Natural killer cell (primary cell): Measurements from ENCODE around the gene PLCG2. TPM values are rescaled to one million over a fixed set of nuclear protein-coding genes. Genes with fewer than 3 reads are reported as not detected.

Experiments
- ATAC-seq, 3 donors: fragments of 150-1000 bp in 2 of 3; fragments of 200-7000 bp in 1 of 3; cut with Tn5 transposase; 1 replicate in 1 of 3; 2 replicates in 2 of 3; pipeline ENCODE4 v1.10.0; 2021; ENCODE audit warnings: mild to moderate bottlenecking in 2 of 3, moderate library complexity in 2 of 3
- DNase-seq, 2 donors: peaks; one replicate each; pipeline versions ENCODE4 v3.0.0 to v3.0.0-alpha.2; 2013 to 2021; ENCODE audit warnings: mixed read lengths in 1 of 2
- H3K27ac ChIP-seq: one replicate; pipeline ENCODE4 v1.5.1; 2013; ENCODE audit warnings: mild to moderate bottlenecking, low read length
- H3K27me3 ChIP-seq: one replicate; pipeline ENCODE4 v1.6.1; 2013; ENCODE audit warnings: low read length; ENCODE audit not compliant: control insufficient read depth, insufficient read depth
- H3K36me3 ChIP-seq: one replicate; pipeline ENCODE4 v1.6.1; 2013; ENCODE audit warnings: low read length; ENCODE audit not compliant: control insufficient read depth, insufficient read depth
- H3K4me1 ChIP-seq: one replicate; pipeline ENCODE4 v1.6.1; 2013; ENCODE audit warnings: low read length; ENCODE audit not compliant: control insufficient read depth, insufficient read depth
- H3K4me3 ChIP-seq: one replicate; pipeline ENCODE4 v1.5.1; 2013; ENCODE audit warnings: low read length
- H3K9me3 ChIP-seq: one replicate; pipeline ENCODE4 v1.6.1; 2013; ENCODE audit warnings: low read length; ENCODE audit not compliant: control insufficient read depth, insufficient read depth
- H3K27ac Mint-ChIP-seq, 2 donors: one replicate each; pipeline ENCODE4 v1.8.0; 2022; ENCODE audit warnings: mild to moderate bottlenecking in 2 of 2, mixed read lengths in 2 of 2, moderate library complexity in 1 of 2
- H3K27me3 Mint-ChIP-seq, 2 donors: one replicate each; pipeline ENCODE4 v1.8.0; 2022; ENCODE audit warnings: low read depth in 2 of 2, mixed read lengths in 2 of 2
- H3K36me3 Mint-ChIP-seq: one replicate; pipeline ENCODE4 v1.8.0; 2022; ENCODE audit warnings: mixed read lengths
- H3K4me1 Mint-ChIP-seq, 2 donors: one replicate each; pipeline ENCODE4 v1.8.0; 2022; ENCODE audit warnings: mixed read lengths in 2 of 2
- H3K4me3 Mint-ChIP-seq: one replicate; pipeline ENCODE4 v1.8.0; 2022; ENCODE audit warnings: mild to moderate bottlenecking, moderate library complexity, mixed read lengths
- H3K9me3 Mint-ChIP-seq, 2 donors: one replicate each; pipeline ENCODE4 v1.8.0; 2022; ENCODE audit warnings: mixed read lengths in 2 of 2
- CTCF ChIP-seq: fragments of 200-600 bp; IDR thresholded peaks from one replicate; pipeline ENCODE4 v1.8.0; 2022; ENCODE audit warnings: antibody characterized with exemption
- WGBS: methylation state at CpG from one replicate; pipeline ENCODE4 v1.1.7; 2013; ENCODE audit warnings: missing lambda C conversion rate; ENCODE audit not compliant: insufficient coverage; 5-methylcytosine and 5-hydroxymethylcytosine counted together
- intact Hi-C: fragments of 100-400 bp; cut with micrococcal nuclease; formaldehyde crosslinking; loops from one replicate; pipeline ENCODE4 v1.14.2; 2022
- total RNA-seq, 4 donors: library from RNA; stranded (reverse); fragments of 120-200 nt in 1 of 4; gene quantifications; one replicate each; pipeline versions ENCODE4 v1.2.3 to v1.2.4, GENCODE V29; 2013 to 2022

PLCG2 gene
- total RNA-seq, 3 donors from 2014 or later (not counting 1 experiment from before 2014, with no cell fraction given) = 250 to 298 (median 285) TPM

- peak overlapping the region; percentile 99 for H3K27ac ChIP-seq
- peak overlapping the region; percentile 68 for H3K4me3 Mint-ChIP-seq
- no peaks in the 10 kb centered on the region for H3K27me3 ChIP-seq
- peak overlapping the region; percentile 98 to 99 for H3K27ac Mint-ChIP-seq
- TF ChIP-seq CTCF = no peak
- ATAC-seq (peak; percentile 60 to 84 (median 81)), DNase-seq (peak; percentile 40 to 62)
- H3K27me3 Mint-ChIP-seq = no peaks in the 10 kb centered on the region
- H3K4me3 ChIP-seq = no peak overlapping the region
- WGBS = 3% methylated on average over 8 of the region's 8 CpGs
- H3K9me3 Mint-ChIP-seq = no peaks in the 10 kb centered on the region
- no peaks in the 10 kb centered on the region for H3K36me3 Mint-ChIP-seq
- H3K4me1 Mint-ChIP-seq = peaks cover 80 to 83% of the 10 kb centered on the region in 2 donors
- peaks cover 9% of the 10 kb centered on the region for H3K36me3 ChIP-seq
- peaks cover 96% of the 10 kb centered on the region for H3K4me1 ChIP-seq
- no peaks in the 10 kb centered on the region for H3K9me3 ChIP-seq
- intact Hi-C loops = no loop called here
These were observed 44.0 kb downstream of the PLCG2 start for GRCh38 chr16:81823111-81823510.

- Mint-ChIP-seq H3K4me1 (peaks cover 79 to 83% of the 10 kb centered on the region in 2 donors), H3K27me3 (no peaks in the 10 kb centered on the region), H3K27ac (peak overlapping the region; percentile 98 to 99), H3K36me3 (no peaks in the 10 kb centered on the region), H3K4me3 (peak overlapping the region; percentile 68), H3K9me3 (no peaks in the 10 kb centered on the region)
- H3K36me3 ChIP-seq = peaks cover 9% of the 10 kb centered on the region
- H3K4me3 ChIP-seq = no peak overlapping the region
- H3K4me1 ChIP-seq = peaks cover 95% of the 10 kb centered on the region
- H3K9me3 ChIP-seq = no peaks in the 10 kb centered on the region
- TF ChIP-seq CTCF = no peak
- H3K27me3 ChIP-seq = no peaks in the 10 kb centered on the region
- 86% methylated on average over 1 of the region's 1 CpG for WGBS
- intact Hi-C loops = no loop called here
- H3K27ac ChIP-seq = peak overlapping the region; percentile 99
- ATAC-seq (no peak), DNase-seq (no peak)
These were observed 44.6 kb downstream of the PLCG2 start for GRCh38 chr16:81823734-81824133.

GRCh38 chr16:81826523-81826922 is 47.4 kb downstream of the PLCG2 start:
- Mint-ChIP-seq H3K27me3 (no peaks in the 10 kb centered on the region), H3K27ac (peak overlapping the region; percentile 78 to 98), H3K4me1 (peaks cover 77 to 88% of the 10 kb centered on the region in 2 donors), H3K36me3 (no peaks in the 10 kb centered on the region), H3K4me3 (peak overlapping the region; percentile 28), H3K9me3 (no peaks in the 10 kb centered on the region)
- intact Hi-C loops = no loop called here
- H3K27me3 ChIP-seq = no peaks in the 10 kb centered on the region
- no peaks in the 10 kb centered on the region for H3K9me3 ChIP-seq
- peaks cover 9% of the 10 kb centered on the region for H3K36me3 ChIP-seq
- no peak for TF ChIP-seq CTCF
- no peak overlapping the region for H3K4me3 ChIP-seq
- peak overlapping the region; percentile 29 for H3K27ac ChIP-seq
- ATAC-seq = no peak
- no peak for DNase-seq
- 58% methylated on average over 5 of the region's 5 CpGs for WGBS
- H3K4me1 ChIP-seq = peaks cover 93% of the 10 kb centered on the region
